GM12874 (cell line): ENCODE results near the gene RELN.

ENCODE experiments used
- CTCF ChIP-seq: IDR thresholded peaks from 2 replicates; pipeline ENCODE4 v1.5.1; 2011; ENCODE audit warnings: low read depth, mild to moderate bottlenecking, control low read depth, low read length, moderate library complexity; ENCODE audit not compliant: insufficient read depth

RELN gene

GRCh38 chr7:103989200-103989784 is at the start of gene RELN:
Gene RELN, minus strand, starts transcription at chr7:103989658. Its CDS starts 302 bp downstream, at chr7:103989356.
- no peak for TF ChIP-seq CTCF

GRCh38 chr7:104038136-104038535 is 48.7 kb upstream of the RELN start:
- TF ChIP-seq CTCF = no peak

GRCh38 chr7:104035351-104035750 is 45.9 kb upstream of the RELN start:
- TF ChIP-seq CTCF = no peak

- TF ChIP-seq CTCF = no peak
Observed at GRCh38 chr7:104034679-104035078, 45.2 kb upstream of the RELN start.

GRCh38 chr7:104033837-104034236 is 44.4 kb upstream of the RELN start:
- no peak for TF ChIP-seq CTCF

GRCh38 chr7:104032486-104032885 is 43.0 kb upstream of the RELN start:
- no peak for TF ChIP-seq CTCF

- TF ChIP-seq CTCF = no peak
Observed at GRCh38 chr7:104029765-104030164, 40.3 kb upstream of the RELN start.

- no peak for TF ChIP-seq CTCF
Observed at GRCh38 chr7:104024632-104025031, 35.2 kb upstream of the RELN start.
